Measurements from ENCODE around the gene SNAPC2.
"Not testable (repeated sequence)": the region's sequence is repeated elsewhere in the genome, so short reads cannot be mapped to it uniquely, and the experiment has no call there.

The SNAPC2 gene

DNA sequence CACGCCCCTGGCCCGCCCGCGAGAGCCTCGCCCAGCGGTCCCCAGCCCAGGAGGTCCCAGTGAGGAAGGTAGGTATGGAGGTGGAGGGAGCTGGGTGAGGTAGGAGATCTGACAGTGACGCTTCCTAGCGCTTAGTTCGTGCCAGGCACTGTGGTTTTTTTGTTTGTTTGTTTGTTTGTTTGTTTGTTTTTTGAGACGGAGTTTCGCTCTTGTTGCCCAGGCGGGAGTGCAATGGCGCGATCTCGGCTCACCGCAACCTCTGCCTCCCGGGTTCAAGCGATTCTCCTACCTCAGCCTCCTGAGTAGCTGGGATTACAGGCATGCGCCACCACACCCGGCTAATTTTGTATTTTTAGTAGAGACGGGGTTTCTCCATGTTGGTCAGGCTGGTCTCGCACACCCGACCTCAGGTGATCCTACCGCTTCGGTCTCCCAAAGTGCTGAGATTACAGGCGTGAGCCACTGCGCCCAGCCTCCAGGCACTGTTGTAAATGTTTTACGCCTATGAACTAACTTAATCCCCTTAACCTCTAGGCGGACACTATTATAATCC lies 2.0 kb upstream of the SNAPC2 start:
- WGBS (ENCODE audit: insufficient coverage): 30% methylated on average over 14 of the region's 29 CpGs
- POLR2A ChIA-PET: interaction anchor here (1.0 kb wide), 1 partner anchor 14 kb away, joined by 3 read pairs; the partner anchor contains the start of gene MAP2K7

GRCh38 chr19:7918615-7919421 lies 1.3 kb upstream of the SNAPC2 start:
- H3K27me3 ChIP-seq (replicated peaks in 2 of 5; ENCODE audit: control insufficient read depth in 4 of 5, insufficient read depth in 5 of 5, low read length in 4 of 5): peaks cover 0 to 58% (median 15%) of the 10 kb centered on the region in 5 experiments
- H3K36me3 ChIP-seq (ENCODE audit: control insufficient read depth in 4 of 4, insufficient read depth in 4 of 4, low read length in 3 of 4): peaks cover 0 to 13% (median 10%) of the 10 kb centered on the region in 4 experiments
- H3K9me3 ChIP-seq (ENCODE audit: control extremely low read depth in 1 of 5, control insufficient read depth in 4 of 5, insufficient read depth in 2 of 5, low read depth in 1 of 5, low read length in 4 of 5): no peaks in the 10 kb centered on the region
- no peak for DNase-seq
- ChIA-PET POLR2A (no interaction called here), CTCF (interaction anchor here (1.0 to 4.0 kb wide), 6 partner anchors 7 to 32 kb away, joined by 3 to 20 read pairs (median 7); partner anchors contain the start of genes CTXN1 and MAP2K7)
- H3K4me1 ChIP-seq (ENCODE audit: control extremely low read depth in 1 of 4, control insufficient read depth in 4 of 4, insufficient read depth in 4 of 4, low read length in 3 of 4): peaks cover 0 to 51% (median 48%) of the 10 kb centered on the region in 4 experiments
- peak overlapping the region in 1 of 2 experiments; percentile 36 for H3K27ac ChIP-seq (ENCODE audit: insufficient read depth in 1 of 2, low read depth in 1 of 2, low read length in 2 of 2, poor library complexity in 1 of 2, severe bottlenecking in 2 of 2)
- 53% methylated on average over 29 of the region's 42 CpGs for WGBS (ENCODE audit: insufficient coverage)
- no peak overlapping the region for H3K4me3 ChIP-seq (ENCODE audit: control insufficient read depth in 1 of 7, extremely low read depth in 1 of 7, insufficient read depth in 4 of 7, low read depth in 2 of 7, low read length in 6 of 7)

More for the DNA sequence above, 2.0 kb upstream of the SNAPC2 start:
- H3K27me3 ChIP-seq (replicated peaks in 2 of 5; ENCODE audit: control insufficient read depth in 4 of 5, insufficient read depth in 5 of 5, low read length in 4 of 5): peaks cover 0 to 58% (median 15%) of the 10 kb centered on the region in 5 experiments
- peaks cover 0 to 12% (median 8%) of the 10 kb centered on the region in 4 experiments for H3K36me3 ChIP-seq (ENCODE audit: control insufficient read depth in 4 of 4, insufficient read depth in 4 of 4, low read length in 3 of 4)
- not testable (repeated sequence) for DNase-seq; H3K9me3 ChIP-seq (ENCODE audit: control extremely low read depth in 1 of 5, control insufficient read depth in 4 of 5, insufficient read depth in 2 of 5, low read depth in 1 of 5, low read length in 4 of 5); H3K27ac ChIP-seq (ENCODE audit: insufficient read depth in 1 of 2, low read depth in 1 of 2, low read length in 2 of 2, poor library complexity in 1 of 2, severe bottlenecking in 2 of 2)
- H3K4me3 ChIP-seq (ENCODE audit: control insufficient read depth in 1 of 7, extremely low read depth in 1 of 7, insufficient read depth in 4 of 7, low read depth in 2 of 7, low read length in 6 of 7): peak overlapping the region in 3 of 7 experiments; percentile 13 to 61 (median 56)
- H3K4me1 ChIP-seq (ENCODE audit: control extremely low read depth in 1 of 4, control insufficient read depth in 4 of 4, insufficient read depth in 4 of 4, low read length in 3 of 4): peaks cover 0 to 51% (median 48%) of the 10 kb centered on the region in 4 experiments
- CTCF ChIA-PET: interaction anchor here (1.0 to 4.0 kb wide), 9 partner anchors 10 to 50 kb away, joined by 3 to 20 read pairs (median 4); partner anchors contain the start of genes CTXN1 and MAP2K7

DNA sequence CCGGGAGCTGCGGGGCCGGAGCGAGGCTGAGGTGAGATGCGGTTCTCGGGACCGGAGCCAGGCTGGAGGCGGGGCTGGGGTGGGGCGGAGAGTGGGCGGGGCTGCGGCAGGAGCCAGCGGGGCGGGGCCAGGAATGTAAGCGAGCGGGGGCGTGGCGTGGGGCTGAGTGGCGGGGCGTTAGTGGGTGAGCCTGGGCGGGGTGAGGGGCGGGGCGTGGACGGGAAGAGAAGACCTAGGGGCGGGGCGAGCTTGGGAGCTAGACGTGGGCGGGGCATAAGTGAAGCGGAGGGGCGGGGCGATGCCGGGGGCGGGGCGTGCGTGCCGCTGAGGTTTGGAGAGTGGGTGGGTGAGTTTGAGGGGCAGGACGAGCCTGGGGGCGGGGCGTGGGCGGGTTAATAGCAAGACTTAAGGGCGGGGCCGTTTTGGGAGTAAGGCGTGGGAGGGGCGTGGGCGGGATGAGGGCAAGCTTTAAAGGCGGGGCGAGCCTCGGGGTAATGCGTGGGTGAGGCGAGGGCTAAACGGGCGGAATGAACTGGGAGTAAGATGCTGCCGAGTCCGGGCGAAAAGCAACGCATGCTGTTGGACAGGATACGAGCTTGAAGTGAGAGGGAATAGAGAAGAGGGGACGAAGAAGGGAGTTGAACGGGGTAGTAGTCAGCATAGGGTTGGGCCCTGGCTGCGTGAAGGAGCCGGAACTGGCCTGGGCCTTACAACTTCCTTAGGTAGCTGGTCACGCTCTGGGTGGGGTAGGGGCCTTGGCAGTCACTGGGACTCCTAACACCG lies 572 bp downstream of the SNAPC2 start:
- H3K4me3 ChIP-seq (ENCODE audit: control insufficient read depth in 1 of 7, extremely low read depth in 1 of 7, insufficient read depth in 4 of 7, low read depth in 2 of 7, low read length in 6 of 7): peak overlapping the region; percentile 59 to 86 (median 79)
- peak overlapping the region in 1 of 2 experiments; percentile 71 for H3K27ac ChIP-seq (ENCODE audit: insufficient read depth in 1 of 2, low read depth in 1 of 2, low read length in 2 of 2, poor library complexity in 1 of 2, severe bottlenecking in 2 of 2)
- DNase-seq: peak; percentile 95 to 97 (median 97)

GRCh38 chr19:7921302-7921966 lies 1.3 kb downstream of the SNAPC2 start:
- CTCF ChIA-PET: interaction anchor here (0.9 to 4.0 kb wide), 9 partner anchors 8 to 353 kb away, joined by 3 to 16 read pairs (median 3); partner anchors contain the start of gene TIMM44
- peaks cover 0 to 50% (median 48%) of the 10 kb centered on the region in 4 experiments for H3K4me1 ChIP-seq (ENCODE audit: control extremely low read depth in 1 of 4, control insufficient read depth in 4 of 4, insufficient read depth in 4 of 4, low read length in 3 of 4)
- peaks cover 0 to 13% (median 10%) of the 10 kb centered on the region in 4 experiments for H3K36me3 ChIP-seq (ENCODE audit: control insufficient read depth in 4 of 4, insufficient read depth in 4 of 4, low read length in 3 of 4)
- peaks cover 0 to 33% (median 11%) of the 10 kb centered on the region in 5 experiments for H3K27me3 ChIP-seq (replicated peaks in 2 of 5; ENCODE audit: control insufficient read depth in 4 of 5, insufficient read depth in 5 of 5, low read length in 4 of 5)
- POLR2A ChIA-PET: interaction anchor here (2.3 kb wide), 1 partner anchor 22 kb away, joined by 10 read pairs; the partner anchor contains the start of gene TIMM44
- no peaks in the 10 kb centered on the region for H3K9me3 ChIP-seq (ENCODE audit: control extremely low read depth in 1 of 5, control insufficient read depth in 4 of 5, insufficient read depth in 2 of 5, low read depth in 1 of 5, low read length in 4 of 5)
- no peak for DNase-seq
- 58% methylated on average over 12 of the region's 17 CpGs for WGBS (ENCODE audit: insufficient coverage)
- peak overlapping the region in 1 of 2 experiments; percentile 71 for H3K27ac ChIP-seq (ENCODE audit: insufficient read depth in 1 of 2, low read depth in 1 of 2, low read length in 2 of 2, poor library complexity in 1 of 2, severe bottlenecking in 2 of 2)
- peak overlapping the region; percentile 5 to 86 (median 66) for H3K4me3 ChIP-seq (ENCODE audit: control insufficient read depth in 1 of 7, extremely low read depth in 1 of 7, insufficient read depth in 4 of 7, low read depth in 2 of 7, low read length in 6 of 7)

More for the DNA sequence above, 572 bp downstream of the SNAPC2 start:
- CTCF ChIA-PET: interaction anchor here (0.6 to 4.0 kb wide), 12 partner anchors 9 to 352 kb away, joined by 3 to 16 read pairs (median 3); partner anchors contain the start of gene TIMM44
- Histone ChIP-seq H3K27me3 (replicated peaks in 2 of 5; ENCODE audit: control insufficient read depth in 4 of 5, insufficient read depth in 5 of 5, low read length in 4 of 5) (peaks cover 0 to 40% (median 14%) of the 10 kb centered on the region in 5 experiments), H3K4me1 (ENCODE audit: control extremely low read depth in 1 of 4, control insufficient read depth in 4 of 4, insufficient read depth in 4 of 4, low read length in 3 of 4) (peaks cover 0 to 53% (median 52%) of the 10 kb centered on the region in 4 experiments), H3K9me3 (ENCODE audit: control extremely low read depth in 1 of 5, control insufficient read depth in 4 of 5, insufficient read depth in 2 of 5, low read depth in 1 of 5, low read length in 4 of 5) (no peaks in the 10 kb centered on the region), H3K36me3 (ENCODE audit: control insufficient read depth in 4 of 4, insufficient read depth in 4 of 4, low read length in 3 of 4) (peaks cover 0 to 13% (median 10%) of the 10 kb centered on the region in 4 experiments)
- 0% methylated on average over 27 of the region's 62 CpGs for WGBS (ENCODE audit: insufficient coverage)
- POLR2A ChIA-PET: interaction anchor here (0.5 to 2.3 kb wide), 4 partner anchors 8 to 51 kb away, joined by 3 to 10 read pairs (median 3); partner anchors contain the start of gene TIMM44

- H3K9me3 ChIP-seq (ENCODE audit: control extremely low read depth in 1 of 5, control insufficient read depth in 4 of 5, insufficient read depth in 2 of 5, low read depth in 1 of 5, low read length in 4 of 5): no peaks in the 10 kb centered on the region
- H3K27ac ChIP-seq (ENCODE audit: insufficient read depth in 1 of 2, low read depth in 1 of 2, low read length in 2 of 2, poor library complexity in 1 of 2, severe bottlenecking in 2 of 2): no peak overlapping the region
- H3K4me3 ChIP-seq (ENCODE audit: control insufficient read depth in 1 of 7, extremely low read depth in 1 of 7, insufficient read depth in 4 of 7, low read depth in 2 of 7, low read length in 6 of 7): peak overlapping the region in 2 of 7 experiments; percentile 79 to 86
- ChIA-PET CTCF (interaction anchor here (0.9 to 3.0 kb wide), 7 partner anchors 8 to 354 kb away, joined by 3 to 14 read pairs (median 3); partner anchors contain the start of gene TIMM44), POLR2A (no interaction called here)
- DNase-seq: no peak
- H3K4me1 ChIP-seq (ENCODE audit: control extremely low read depth in 1 of 4, control insufficient read depth in 4 of 4, insufficient read depth in 4 of 4, low read length in 3 of 4): peaks cover 0 to 44% (median 42%) of the 10 kb centered on the region in 4 experiments
- WGBS (ENCODE audit: insufficient coverage): 96% methylated on average over 23 of the region's 31 CpGs
- H3K27me3 ChIP-seq (replicated peaks in 2 of 5; ENCODE audit: control insufficient read depth in 4 of 5, insufficient read depth in 5 of 5, low read length in 4 of 5): peaks cover 0 to 25% (median 8%) of the 10 kb centered on the region in 5 experiments
- H3K36me3 ChIP-seq (ENCODE audit: control insufficient read depth in 4 of 4, insufficient read depth in 4 of 4, low read length in 3 of 4): peaks cover 0 to 15% (median 14%) of the 10 kb centered on the region in 4 experiments
Observed at GRCh38 chr19:7921967-7922835, 2.1 kb downstream of the SNAPC2 start.

Measured in common myeloid progenitor, CD34-positive (primary cell).